GM21737 (cell line): ENCODE measurements around the gene IFNK.

Experiments
- ATAC-seq: cut with Tn5 transposase; IDR thresholded peaks from one replicate; pipeline ENCODE4 v1.9.1; 2021; ENCODE audit warnings: mild to moderate bottlenecking, moderate library complexity; ENCODE audit not compliant: unreplicated experiment

IFNK gene

GRCh38 chr9:27510780-27511179, 13.3 kb upstream of the IFNK start:
- ATAC-seq: no peak

GRCh38 chr9:27511771-27512170, 12.3 kb upstream of the IFNK start:
- ATAC-seq: no peak

- ATAC-seq: no peak
Observed at GRCh38 chr9:27514551-27514950, 9.5 kb upstream of the IFNK start.

GRCh38 chr9:27518006-27518405, 6.1 kb upstream of the IFNK start:
- no peak for ATAC-seq

GRCh38 chr9:27518809-27519208, 5.3 kb upstream of the IFNK start:
- ATAC-seq: no peak

- no peak for ATAC-seq
Observed at GRCh38 chr9:27519466-27520465, 4.3 kb upstream of the IFNK start.

GRCh38 chr9:27520986-27521385, 3.1 kb upstream of the IFNK start:
- ATAC-seq: no peak

- ATAC-seq: no peak
Observed at GRCh38 chr9:27523141-27523540, 949 bp upstream of the IFNK start.

- no peak for ATAC-seq
Observed at GRCh38 chr9:27527702-27528075, 3.6 kb downstream of the IFNK start.

- peak; percentile 60 for ATAC-seq
Observed at GRCh38 chr9:27528076-27528885, 4.2 kb downstream of the IFNK start.

- ATAC-seq: peak; percentile 59
Observed at GRCh38 chr9:27528886-27529315, 4.8 kb downstream of the IFNK start.

GRCh38 chr9:27529316-27530278, 5.5 kb downstream of the IFNK start, which contains the start of gene MOB3B:
Gene MOB3B, minus strand, starts transcription at chr9:27529814. Its CDS starts 74,264 bp downstream, at chr9:27455550.
- peak; percentile 77 for ATAC-seq

- no peak for ATAC-seq
Observed at GRCh38 chr9:27530915-27531755, 7.0 kb downstream of the IFNK start.

- no peak for ATAC-seq
Observed at GRCh38 chr9:27532046-27532445, 8.0 kb downstream of the IFNK start.

GRCh38 chr9:27533311-27533710, 9.2 kb downstream of the IFNK start:
- no peak for ATAC-seq

- ATAC-seq: no peak
Observed at GRCh38 chr9:27534131-27534530, 10.0 kb downstream of the IFNK start.

- ATAC-seq: no peak
Observed at GRCh38 chr9:27534658-27535209, 10.6 kb downstream of the IFNK start.

GRCh38 chr9:27535701-27536118, 11.6 kb downstream of the IFNK start:
- ATAC-seq: no peak

- no peak for ATAC-seq
Observed at GRCh38 chr9:27536168-27536567, 12.1 kb downstream of the IFNK start.
